CD4-positive, alpha-beta T cell (primary cell): Measurements from ENCODE around the gene MBNL1. TPM values are rescaled to one million over a fixed set of nuclear protein-coding genes. Genes with fewer than 3 reads are reported as not detected.

Experiments used
- ATAC-seq: fragments of 200-7000 bp; cut with Tn5 transposase; one replicate; pipeline ENCODE4 v1.10.0; 2022; ENCODE audit warnings: mild to moderate bottlenecking; ENCODE audit not compliant: poor library complexity
- CTCF ChIA-PET: fragments of 350-600 bp; sonication (Branson Sonifier 250); formaldehyde crosslinking; loops from one replicate; lab custom pipeline; 2021; ENCODE audit warnings: antibody characterized with exemption, inconsistent platforms; lab: Charles Lee
- POLR2A ChIA-PET: fragments of 350-600 bp; sonication (Branson Sonifier 250); formaldehyde crosslinking; loops from one replicate; lab custom pipeline; 2021; ENCODE audit warnings: antibody characterized with exemption, inconsistent platforms; lab: Charles Lee
- DNase-seq, 14 experiments: peaks; one replicate each; pipeline ENCODE4 v3.0.0-alpha.2; 2013 to 2020; ENCODE audit warnings: mixed read lengths in 2 of 14
- H3K27ac ChIP-seq, 2 donors: one replicate each; pipeline versions ENCODE4 v1.5.1 to v1.7.0; 2013; ENCODE audit warnings: low read length in 2 of 2, low read depth in 1 of 2, mild to moderate bottlenecking in 1 of 2
- H3K27me3 ChIP-seq, 2 experiments: 1 replicate in 1 of 2; 2 replicates in 1 of 2; pipeline versions ENCODE4 v1.6.1 to v1.7.0; 2013; ENCODE audit warnings: low read length in 2 of 2, control low read depth in 1 of 2, mild to moderate bottlenecking in 1 of 2, moderate library complexity in 1 of 2; ENCODE audit not compliant: insufficient read depth in 2 of 2, control insufficient read depth in 1 of 2
- H3K36me3 ChIP-seq: one replicate; pipeline ENCODE4 v1.6.1; 2013; ENCODE audit warnings: low read length, control low read depth; ENCODE audit not compliant: insufficient read depth
- H3K4me1 ChIP-seq: one replicate; pipeline ENCODE4 v1.6.1; 2013; ENCODE audit warnings: low read length, control low read depth; ENCODE audit not compliant: insufficient read depth
- H3K4me3 ChIP-seq: one replicate; pipeline ENCODE4 v1.5.1; 2013; ENCODE audit warnings: mild to moderate bottlenecking, low read length, moderate library complexity
- H3K9me3 ChIP-seq, 2 experiments: 1 replicate in 1 of 2; 2 replicates in 1 of 2; pipeline versions ENCODE4 v1.6.1 to v1.7.0; 2013; ENCODE audit warnings: low read length in 2 of 2, mild to moderate bottlenecking in 2 of 2, control low read depth in 1 of 2, moderate library complexity in 1 of 2; ENCODE audit not compliant: control insufficient read depth in 1 of 2, insufficient read depth in 1 of 2
- H3K27ac Mint-ChIP-seq: one replicate; pipeline ENCODE4 v1.8.0; 2020; ENCODE audit warnings: mixed read lengths
- H3K27me3 Mint-ChIP-seq: one replicate; pipeline ENCODE4 v1.8.0; 2021; ENCODE audit warnings: mixed read lengths
- H3K36me3 Mint-ChIP-seq: one replicate; pipeline ENCODE4 v1.8.0; 2021; ENCODE audit warnings: low read depth, mixed read lengths
- H3K4me1 Mint-ChIP-seq: one replicate; pipeline ENCODE4 v1.8.0; 2021; ENCODE audit warnings: low read depth, mixed read lengths
- H3K4me3 Mint-ChIP-seq: one replicate; pipeline ENCODE4 v1.8.0; 2020; ENCODE audit warnings: mild to moderate bottlenecking, mixed read lengths
- H3K9me3 Mint-ChIP-seq: one replicate; pipeline ENCODE4 v1.8.0; 2020; ENCODE audit warnings: mixed read lengths
- intact Hi-C, 2 experiments: fragments of 100-400 bp; cut with DNase I in 1 of 2; cut with micrococcal nuclease in 1 of 2; formaldehyde crosslinking; loops; one replicate each; pipeline versions ENCODE4 v1.15.1 to v1.9.0; 2023 to 2025; cut with DNase I, micrococcal nuclease
- total RNA-seq, 174 experiments: library from RNA in 2 of 174; stranded (reverse) in 2 of 174; gene quantifications; one replicate each; pipeline ENCODE4 v1.2.3 and lab custom pipeline; 2021 to 2026
- TF ChIP-seq, protein P1 (sequence below): fragments of 200-600 bp; IDR thresholded peaks from one replicate; pipeline ENCODE4 v1.8.0; 2022; ENCODE audit warnings: antibody characterized with exemption, mild to moderate bottlenecking

The MBNL1 gene
- total RNA-seq, 2 experiments from 2014 or later, result 551 to 561 TPM

DNA sequence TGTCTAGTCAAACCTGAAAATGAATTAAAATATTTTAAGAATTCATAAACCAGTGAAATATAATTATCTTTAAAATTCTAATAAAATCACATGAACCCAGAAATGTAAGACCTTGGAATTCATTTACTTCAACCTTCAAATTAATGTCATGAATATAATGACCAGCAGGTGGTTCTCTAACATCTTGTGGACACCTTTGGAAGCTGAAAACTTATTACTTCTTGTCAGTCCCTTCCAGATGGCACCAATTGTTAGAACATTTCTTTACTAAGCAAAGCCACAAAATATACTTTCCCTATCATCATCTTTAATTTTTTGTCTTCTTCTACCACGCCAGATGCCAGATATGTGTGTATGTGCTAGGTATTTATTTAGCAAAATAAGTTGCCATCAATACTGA is 240.0 kb downstream of the MBNL1 start:
- DNase-seq, result no peak
- Histone ChIP-seq H3K36me3 (no peaks in the 10 kb centered on the region), H3K27me3 (no peaks in the 10 kb centered on the region), H3K27ac (no peak overlapping the region), H3K4me3 (no peak overlapping the region), H3K4me1 (no peaks in the 10 kb centered on the region), H3K9me3 (no peaks in the 10 kb centered on the region)
- TF ChIP-seq, protein P1, sequence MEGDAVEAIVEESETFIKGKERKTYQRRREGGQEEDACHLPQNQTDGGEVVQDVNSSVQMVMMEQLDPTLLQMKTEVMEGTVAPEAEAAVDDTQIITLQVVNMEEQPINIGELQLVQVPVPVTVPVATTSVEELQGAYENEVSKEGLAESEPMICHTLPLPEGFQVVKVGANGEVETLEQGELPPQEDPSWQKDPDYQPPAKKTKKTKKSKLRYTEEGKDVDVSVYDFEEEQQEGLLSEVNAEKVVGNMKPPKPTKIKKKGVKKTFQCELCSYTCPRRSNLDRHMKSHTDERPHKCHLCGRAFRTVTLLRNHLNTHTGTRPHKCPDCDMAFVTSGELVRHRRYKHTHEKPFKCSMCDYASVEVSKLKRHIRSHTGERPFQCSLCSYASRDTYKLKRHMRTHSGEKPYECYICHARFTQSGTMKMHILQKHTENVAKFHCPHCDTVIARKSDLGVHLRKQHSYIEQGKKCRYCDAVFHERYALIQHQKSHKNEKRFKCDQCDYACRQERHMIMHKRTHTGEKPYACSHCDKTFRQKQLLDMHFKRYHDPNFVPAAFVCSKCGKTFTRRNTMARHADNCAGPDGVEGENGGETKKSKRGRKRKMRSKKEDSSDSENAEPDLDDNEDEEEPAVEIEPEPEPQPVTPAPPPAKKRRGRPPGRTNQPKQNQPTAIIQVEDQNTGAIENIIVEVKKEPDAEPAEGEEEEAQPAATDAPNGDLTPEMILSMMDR, result no peak
- no peak overlapping the region for H3K27ac Mint-ChIP-seq
- no peaks in the 10 kb centered on the region for H3K4me1 Mint-ChIP-seq
- H3K27me3 Mint-ChIP-seq, result peaks cover 5% of the 10 kb centered on the region
- H3K9me3 Mint-ChIP-seq, result no peaks in the 10 kb centered on the region
- H3K36me3 Mint-ChIP-seq, result no peaks in the 10 kb centered on the region
- intact Hi-C loops, result no loop called here
- POLR2A ChIA-PET, result interaction anchor here (0.6 kb wide), 1 partner anchor 82 kb away, joined by 3 read pairs; no protein-coding TSS in a partner anchor
- H3K4me3 Mint-ChIP-seq, result no peak overlapping the region
- CTCF ChIA-PET, result no interaction called here
- ATAC-seq, result no peak

DNA sequence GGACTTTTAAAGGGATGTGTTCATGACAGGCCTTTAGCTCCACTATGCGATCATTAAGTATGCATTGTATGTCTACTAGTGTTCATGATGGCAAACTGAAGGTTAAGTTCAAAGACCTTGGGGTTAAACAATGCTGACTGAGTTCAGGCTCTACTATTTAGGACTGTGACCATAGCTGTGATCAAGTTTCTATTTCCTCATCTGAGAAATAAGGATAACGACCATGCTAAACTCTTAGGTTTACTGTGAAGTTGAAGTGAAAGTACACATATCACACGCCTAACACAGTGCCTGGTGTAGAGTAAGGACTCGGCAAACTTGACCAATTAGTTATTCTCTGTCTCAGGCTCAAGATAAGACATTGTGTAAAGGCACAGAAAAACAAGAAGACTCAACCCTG is 243.2 kb downstream of the MBNL1 start:
- Mint-ChIP-seq H3K4me1 (no peaks in the 10 kb centered on the region), H3K9me3 (no peaks in the 10 kb centered on the region), H3K27me3 (peaks cover 5% of the 10 kb centered on the region), H3K4me3 (no peak overlapping the region), H3K36me3 (no peaks in the 10 kb centered on the region), H3K27ac (no peak overlapping the region)
- Histone ChIP-seq H3K27me3 (no peaks in the 10 kb centered on the region), H3K4me1 (no peaks in the 10 kb centered on the region), H3K27ac (no peak overlapping the region), H3K36me3 (no peaks in the 10 kb centered on the region), H3K4me3 (no peak overlapping the region), H3K9me3 (no peaks in the 10 kb centered on the region)
- ChIA-PET POLR2A (no interaction called here), CTCF (no interaction called here)
- DNase-seq (no peak), ATAC-seq (no peak)
- TF ChIP-seq, protein P1, result no peak
- intact Hi-C loops, result no loop called here

DNA sequence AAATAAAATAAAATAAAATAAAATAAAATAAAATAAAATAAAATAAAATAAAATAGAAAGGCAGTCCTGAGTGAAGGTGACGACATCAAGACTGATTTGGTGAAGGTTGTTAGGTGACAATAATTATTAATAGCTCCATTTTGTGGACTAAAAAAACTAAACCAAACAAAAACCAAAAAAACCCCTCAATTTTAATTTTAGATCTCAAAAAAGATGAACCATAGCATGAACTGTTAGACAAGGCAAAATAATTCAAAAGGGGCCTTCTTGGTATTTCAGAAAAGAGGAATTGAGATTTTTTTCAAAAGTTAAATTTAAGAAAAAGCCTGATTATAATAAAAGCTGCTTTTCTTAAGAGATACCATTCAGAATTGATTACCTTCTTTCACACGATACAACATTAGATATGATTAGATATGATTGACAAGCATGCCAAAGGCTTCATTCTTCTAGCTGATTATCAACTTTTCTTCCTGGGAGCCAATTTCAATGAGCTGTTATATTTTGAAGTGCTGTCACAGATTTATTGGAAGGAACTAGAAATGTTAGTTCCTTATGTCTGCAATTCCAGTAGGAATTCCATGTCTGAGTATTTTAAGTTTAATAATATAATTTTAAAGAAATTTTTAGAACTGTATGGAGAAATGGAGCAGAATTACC is 244.7 kb downstream of the MBNL1 start:
- no peak overlapping the region for H3K4me3 ChIP-seq
- Mint-ChIP-seq H3K36me3 (no peaks in the 10 kb centered on the region), H3K4me3 (no peak overlapping the region), H3K9me3 (no peaks in the 10 kb centered on the region), H3K27me3 (peaks cover 5% of the 10 kb centered on the region), H3K4me1 (no peaks in the 10 kb centered on the region), H3K27ac (no peak overlapping the region)
- ATAC-seq (no peak), DNase-seq (no peak)
- H3K4me1 ChIP-seq, result no peaks in the 10 kb centered on the region
- ChIA-PET POLR2A (no interaction called here), CTCF (no interaction called here)
- intact Hi-C loops, result no loop called here
- H3K27ac ChIP-seq, result no peak overlapping the region
- TF ChIP-seq, protein P1, result no peak
- H3K9me3 ChIP-seq, result no peaks in the 10 kb centered on the region
- H3K27me3 ChIP-seq, result no peaks in the 10 kb centered on the region
- no peaks in the 10 kb centered on the region for H3K36me3 ChIP-seq
